SK-N-SH treated with all-trans-retinoic acid at 6 μM for 48 hours (cell line): ENCODE data around the gene SLC6A3.

Experiments
- ATAC-seq: fragments of 200-7000 bp; cut with Tn5 transposase; 3 replicates; pipeline ENCODE4 v1.9.1; 2020; ENCODE audit warnings: mild to moderate bottlenecking, moderate library complexity
- ARNTL ChIP-seq: fragments of 450-650 bp; formaldehyde crosslinking; IDR thresholded peaks from 2 replicates; pipeline ENCODE4 v1.5.0; 2020; ENCODE audit warnings: low read depth, mild to moderate bottlenecking, moderate library complexity, borderline replicate concordance
- CSDC2 ChIP-seq: fragments of 250-450 bp; sonication (Bioruptor Pico); IDR thresholded peaks from 2 replicates; pipeline ENCODE4 v1.5.0; 2020; ENCODE audit warnings: mild to moderate bottlenecking, moderate library complexity
- ESRRG ChIP-seq: fragments of 250-450 bp; sonication (Bioruptor Pico); IDR thresholded peaks from 2 replicates; pipeline ENCODE4 v1.6.1; 2021; ENCODE audit warnings: mild to moderate bottlenecking
- GLIS3 ChIP-seq: fragments of 250-450 bp; sonication (Bioruptor Pico); IDR thresholded peaks from 2 replicates; pipeline ENCODE4 v1.5.0; 2020; ENCODE audit warnings: mild to moderate bottlenecking, moderate library complexity
- ISL1 ChIP-seq: fragments of 250-450 bp; sonication (Bioruptor Pico); IDR thresholded peaks from 2 replicates; pipeline ENCODE4 v2.1.2; 2022; ENCODE audit warnings: mild to moderate bottlenecking, moderate library complexity
- OSR1 ChIP-seq: fragments of 250-450 bp; sonication (Bioruptor Pico); IDR thresholded peaks from 2 replicates; pipeline ENCODE4 v1.8.0; 2022; ENCODE audit warnings: moderate library complexity, mild to moderate bottlenecking, inconsistent platforms
- PPARA ChIP-seq: fragments of 250-450 bp; sonication (Bioruptor Pico); IDR thresholded peaks from 2 replicates; pipeline ENCODE4 v1.5.0; 2020; ENCODE audit warnings: mild to moderate bottlenecking, borderline replicate concordance
- RARB ChIP-seq: fragments of 250-450 bp; sonication (Bioruptor Pico); IDR thresholded peaks from 2 replicates; pipeline ENCODE4 v1.8.0; 2021; ENCODE audit warnings: mild to moderate bottlenecking, moderate library complexity
- SNAI2 ChIP-seq: fragments of 250-450 bp; sonication (Bioruptor Pico); IDR thresholded peaks from 2 replicates; pipeline ENCODE4 v1.5.0; 2020; ENCODE audit warnings: mild to moderate bottlenecking, moderate library complexity
- TOX ChIP-seq: fragments of 250-450 bp; sonication (Bioruptor Pico); IDR thresholded peaks from 2 replicates; pipeline ENCODE4 v1.8.0; 2021; ENCODE audit warnings: mild to moderate bottlenecking, moderate library complexity, borderline replicate concordance
- ZC3H10 ChIP-seq: fragments of 250-450 bp; sonication (Bioruptor Pico); IDR thresholded peaks from 2 replicates; pipeline ENCODE4 v1.5.1; 2021; ENCODE audit warnings: mild to moderate bottlenecking, moderate library complexity
- ZFP3 ChIP-seq: fragments of 250-450 bp; sonication (Bioruptor Pico); IDR thresholded peaks from 2 replicates; pipeline ENCODE4 v1.5.0; 2020; ENCODE audit warnings: mild to moderate bottlenecking, moderate library complexity
- ZFP30 ChIP-seq: fragments of 450-650 bp; formaldehyde crosslinking; IDR thresholded peaks from 2 replicates; pipeline ENCODE4 v1.5.0; 2022; ENCODE audit warnings: mild to moderate bottlenecking, moderate library complexity
- ZNF565 ChIP-seq: fragments of 450-650 bp; formaldehyde crosslinking; conservative IDR thresholded peaks from 2 replicates; pipeline ENCODE4 v1.5.0; 2020; ENCODE audit warnings: low read depth, mild to moderate bottlenecking, moderate library complexity
- ZNF70 ChIP-seq: fragments of 450-650 bp; formaldehyde crosslinking; IDR thresholded peaks from 2 replicates; pipeline ENCODE4 v1.5.0; 2020; ENCODE audit warnings: mild to moderate bottlenecking, moderate library complexity
- TF ChIP-seq, protein P1 (sequence below): fragments of 250-450 bp; sonication (Bioruptor Pico); IDR thresholded peaks from 2 replicates; pipeline ENCODE4 v1.5.0; 2020; ENCODE audit warnings: mild to moderate bottlenecking, moderate library complexity
- TF ChIP-seq, protein P2 (sequence below): fragments of 250-450 bp; sonication (Bioruptor Pico); IDR thresholded peaks from 2 replicates; pipeline ENCODE4 v1.8.0; 2021; ENCODE audit warnings: low read depth, mild to moderate bottlenecking, moderate library complexity, borderline replicate concordance
- TF ChIP-seq, protein P3 (sequence below): fragments of 250-450 bp; sonication (Bioruptor Pico); IDR thresholded peaks from 2 replicates; pipeline ENCODE4 v1.5.1; 2021; ENCODE audit warnings: mild to moderate bottlenecking, moderate library complexity
- TF ChIP-seq, protein P4 (sequence below): fragments of 250-450 bp; sonication (Bioruptor Pico); IDR thresholded peaks from 2 replicates; pipeline ENCODE4 v1.5.1; 2020; ENCODE audit warnings: low read depth, mild to moderate bottlenecking, moderate library complexity
- TF ChIP-seq, protein P5 (sequence below): fragments of 250-450 bp; sonication (Bioruptor Pico); IDR thresholded peaks from 2 replicates; pipeline ENCODE4 v1.8.0; 2020; ENCODE audit warnings: mild to moderate bottlenecking, moderate library complexity, borderline replicate concordance

SLC6A3 gene

DNA sequence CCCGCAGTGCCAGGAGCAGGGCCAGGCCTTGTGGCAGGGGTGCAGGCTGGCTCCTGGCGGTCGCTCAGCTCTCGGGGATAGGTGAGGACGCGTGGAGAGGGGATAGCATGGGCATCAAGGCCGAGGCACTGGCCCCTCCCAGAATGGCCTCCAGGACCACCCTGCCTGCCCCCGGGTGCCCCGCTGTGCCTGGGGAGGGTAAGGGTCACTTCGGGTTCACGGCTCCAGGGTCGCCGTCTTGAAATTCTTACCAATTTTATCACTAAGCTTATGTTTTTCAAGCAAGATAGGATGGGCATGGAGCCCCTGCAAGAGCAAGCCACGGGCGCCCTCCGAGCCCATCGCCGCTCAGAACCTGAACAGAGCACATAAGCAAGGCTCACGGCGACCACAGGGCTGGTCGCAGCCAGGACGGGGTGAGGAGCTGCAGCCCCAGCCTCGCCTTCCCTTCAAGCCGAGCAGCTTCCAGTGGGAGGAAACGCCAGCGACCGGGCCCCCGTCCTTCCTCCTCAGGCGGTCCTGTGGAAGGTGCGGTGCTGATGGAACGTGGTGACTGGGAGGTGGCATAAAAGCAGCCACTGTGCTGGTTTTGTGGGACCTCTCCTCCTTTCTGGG, 86.1 kb downstream of the SLC6A3 start (continued):
- TF ChIP-seq, protein P1, sequence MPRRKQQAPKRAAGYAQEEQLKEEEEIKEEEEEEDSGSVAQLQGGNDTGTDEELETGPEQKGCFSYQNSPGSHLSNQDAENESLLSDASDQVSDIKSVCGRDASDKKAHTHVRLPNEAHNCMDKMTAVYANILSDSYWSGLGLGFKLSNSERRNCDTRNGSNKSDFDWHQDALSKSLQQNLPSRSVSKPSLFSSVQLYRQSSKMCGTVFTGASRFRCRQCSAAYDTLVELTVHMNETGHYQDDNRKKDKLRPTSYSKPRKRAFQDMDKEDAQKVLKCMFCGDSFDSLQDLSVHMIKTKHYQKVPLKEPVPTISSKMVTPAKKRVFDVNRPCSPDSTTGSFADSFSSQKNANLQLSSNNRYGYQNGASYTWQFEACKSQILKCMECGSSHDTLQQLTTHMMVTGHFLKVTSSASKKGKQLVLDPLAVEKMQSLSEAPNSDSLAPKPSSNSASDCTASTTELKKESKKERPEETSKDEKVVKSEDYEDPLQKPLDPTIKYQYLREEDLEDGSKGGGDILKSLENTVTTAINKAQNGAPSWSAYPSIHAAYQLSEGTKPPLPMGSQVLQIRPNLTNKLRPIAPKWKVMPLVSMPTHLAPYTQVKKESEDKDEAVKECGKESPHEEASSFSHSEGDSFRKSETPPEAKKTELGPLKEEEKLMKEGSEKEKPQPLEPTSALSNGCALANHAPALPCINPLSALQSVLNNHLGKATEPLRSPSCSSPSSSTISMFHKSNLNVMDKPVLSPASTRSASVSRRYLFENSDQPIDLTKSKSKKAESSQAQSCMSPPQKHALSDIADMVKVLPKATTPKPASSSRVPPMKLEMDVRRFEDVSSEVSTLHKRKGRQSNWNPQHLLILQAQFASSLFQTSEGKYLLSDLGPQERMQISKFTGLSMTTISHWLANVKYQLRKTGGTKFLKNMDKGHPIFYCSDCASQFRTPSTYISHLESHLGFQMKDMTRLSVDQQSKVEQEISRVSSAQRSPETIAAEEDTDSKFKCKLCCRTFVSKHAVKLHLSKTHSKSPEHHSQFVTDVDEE (CRISPR knock-in tag) = no peak
- TF ChIP-seq ZFP3 (CRISPR knock-in tag) (no peak), ZC3H10 (CRISPR knock-in tag) (no peak)
- TF ChIP-seq, protein P2, sequence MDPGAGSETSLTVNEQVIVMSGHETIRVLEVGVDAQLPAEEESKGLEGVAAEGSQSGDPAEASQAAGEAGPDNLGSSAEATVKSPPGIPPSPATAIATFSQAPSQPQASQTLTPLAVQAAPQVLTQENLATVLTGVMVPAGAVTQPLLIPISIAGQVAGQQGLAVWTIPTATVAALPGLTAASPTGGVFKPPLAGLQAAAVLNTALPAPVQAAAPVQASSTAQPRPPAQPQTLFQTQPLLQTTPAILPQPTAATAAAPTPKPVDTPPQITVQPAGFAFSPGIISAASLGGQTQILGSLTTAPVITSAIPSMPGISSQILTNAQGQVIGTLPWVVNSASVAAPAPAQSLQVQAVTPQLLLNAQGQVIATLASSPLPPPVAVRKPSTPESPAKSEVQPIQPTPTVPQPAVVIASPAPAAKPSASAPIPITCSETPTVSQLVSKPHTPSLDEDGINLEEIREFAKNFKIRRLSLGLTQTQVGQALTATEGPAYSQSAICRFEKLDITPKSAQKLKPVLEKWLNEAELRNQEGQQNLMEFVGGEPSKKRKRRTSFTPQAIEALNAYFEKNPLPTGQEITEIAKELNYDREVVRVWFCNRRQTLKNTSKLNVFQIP (CRISPR knock-in tag) = no peak

DNA sequence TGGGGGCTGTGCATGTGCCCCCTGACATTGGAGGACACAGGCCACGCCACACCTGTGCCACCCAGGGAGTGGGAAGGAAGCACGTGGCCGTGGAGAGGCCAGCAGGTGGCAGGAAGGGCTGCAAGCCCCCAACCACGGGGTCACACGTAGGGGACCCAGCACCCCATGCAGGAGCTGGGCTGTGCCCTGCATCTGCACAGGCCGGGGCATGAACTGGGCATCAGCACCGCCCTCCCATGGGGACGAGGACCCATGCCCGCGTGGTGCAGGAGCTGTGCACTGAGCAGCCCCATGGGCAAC, 86.6 kb downstream of the SLC6A3 start:
- ATAC-seq = no peak
- TF ChIP-seq ARNTL (CRISPR knock-in tag) = no peak
- TF ChIP-seq PPARA (CRISPR knock-in tag) = no peak
- TF ChIP-seq ESRRG (CRISPR knock-in tag) = no peak
- TF ChIP-seq, protein P3, sequence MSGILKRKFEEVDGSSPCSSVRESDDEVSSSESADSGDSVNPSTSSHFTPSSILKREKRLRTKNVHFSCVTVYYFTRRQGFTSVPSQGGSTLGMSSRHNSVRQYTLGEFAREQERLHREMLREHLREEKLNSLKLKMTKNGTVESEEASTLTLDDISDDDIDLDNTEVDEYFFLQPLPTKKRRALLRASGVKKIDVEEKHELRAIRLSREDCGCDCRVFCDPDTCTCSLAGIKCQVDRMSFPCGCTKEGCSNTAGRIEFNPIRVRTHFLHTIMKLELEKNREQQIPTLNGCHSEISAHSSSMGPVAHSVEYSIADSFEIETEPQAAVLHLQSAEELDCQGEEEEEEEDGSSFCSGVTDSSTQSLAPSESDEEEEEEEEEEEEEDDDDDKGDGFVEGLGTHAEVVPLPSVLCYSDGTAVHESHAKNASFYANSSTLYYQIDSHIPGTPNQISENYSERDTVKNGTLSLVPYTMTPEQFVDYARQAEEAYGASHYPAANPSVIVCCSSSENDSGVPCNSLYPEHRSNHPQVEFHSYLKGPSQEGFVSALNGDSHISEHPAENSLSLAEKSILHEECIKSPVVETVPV (CRISPR knock-in tag) = no peak
- TF ChIP-seq, all 23 proteins: peak for 0

DNA sequence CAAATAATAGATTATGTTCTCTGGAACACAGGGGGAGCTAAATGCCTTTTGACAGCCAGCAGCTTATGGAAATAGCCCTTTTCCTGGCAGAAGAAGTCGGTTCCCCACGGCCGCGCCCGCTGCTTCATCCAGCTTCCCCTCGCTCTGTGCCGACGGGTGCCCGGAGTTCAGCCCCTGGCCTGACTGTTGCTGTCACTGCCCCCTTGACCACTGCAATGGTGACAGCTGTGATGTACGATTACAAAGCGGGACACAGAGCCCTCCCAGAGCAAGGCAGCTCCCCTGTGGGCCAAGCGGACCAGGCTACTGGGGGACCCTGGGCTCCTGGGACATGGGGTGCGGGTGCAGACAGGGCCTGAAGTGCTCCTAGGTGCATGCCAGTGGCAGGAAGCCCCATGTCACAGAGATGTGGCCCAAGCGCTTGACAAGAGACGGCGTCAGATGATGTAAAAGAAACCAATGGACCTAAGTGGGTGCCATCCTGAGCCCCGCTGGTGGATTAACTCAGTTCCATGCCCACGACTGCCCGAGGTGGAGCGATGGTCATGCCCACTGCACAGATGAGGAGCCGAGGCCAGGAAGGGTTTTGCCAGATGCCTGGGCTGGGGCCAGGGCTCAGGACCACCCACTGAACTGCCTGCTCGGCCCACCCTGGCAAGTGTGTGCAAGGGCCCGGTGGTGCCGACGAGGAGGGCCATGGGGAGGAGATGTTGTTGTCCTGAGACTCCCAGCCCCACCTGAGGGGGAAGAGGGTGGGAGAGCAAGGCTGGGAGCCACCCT, 87.1 kb downstream of the SLC6A3 start:
- ATAC-seq = no peak
- TF ChIP-seq ZNF70 (CRISPR knock-in tag) = no peak
- no peak for TF ChIP-seq PPARA (CRISPR knock-in tag)
- TF ChIP-seq, protein P2 (CRISPR knock-in tag) = no peak
- TF ChIP-seq ZFP30 (CRISPR knock-in tag) = no peak
- TF ChIP-seq, protein P4, sequence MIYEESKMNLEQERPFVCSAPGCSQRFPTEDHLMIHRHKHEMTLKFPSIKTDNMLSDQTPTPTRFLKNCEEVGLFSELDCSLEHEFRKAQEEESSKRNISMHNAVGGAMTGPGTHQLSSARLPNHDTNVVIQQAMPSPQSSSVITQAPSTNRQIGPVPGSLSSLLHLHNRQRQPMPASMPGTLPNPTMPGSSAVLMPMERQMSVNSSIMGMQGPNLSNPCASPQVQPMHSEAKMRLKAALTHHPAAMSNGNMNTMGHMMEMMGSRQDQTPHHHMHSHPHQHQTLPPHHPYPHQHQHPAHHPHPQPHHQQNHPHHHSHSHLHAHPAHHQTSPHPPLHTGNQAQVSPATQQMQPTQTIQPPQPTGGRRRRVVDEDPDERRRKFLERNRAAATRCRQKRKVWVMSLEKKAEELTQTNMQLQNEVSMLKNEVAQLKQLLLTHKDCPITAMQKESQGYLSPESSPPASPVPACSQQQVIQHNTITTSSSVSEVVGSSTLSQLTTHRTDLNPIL = no peak
- TF ChIP-seq GLIS3 (CRISPR knock-in tag) = no peak
- TF ChIP-seq, protein P1 (CRISPR knock-in tag) = no peak
- TF ChIP-seq RARB (CRISPR knock-in tag) = no peak
- no peak for TF ChIP-seq ZC3H10 (CRISPR knock-in tag)
- no peak for TF ChIP-seq TOX (CRISPR knock-in tag)
- TF ChIP-seq, protein P5, sequence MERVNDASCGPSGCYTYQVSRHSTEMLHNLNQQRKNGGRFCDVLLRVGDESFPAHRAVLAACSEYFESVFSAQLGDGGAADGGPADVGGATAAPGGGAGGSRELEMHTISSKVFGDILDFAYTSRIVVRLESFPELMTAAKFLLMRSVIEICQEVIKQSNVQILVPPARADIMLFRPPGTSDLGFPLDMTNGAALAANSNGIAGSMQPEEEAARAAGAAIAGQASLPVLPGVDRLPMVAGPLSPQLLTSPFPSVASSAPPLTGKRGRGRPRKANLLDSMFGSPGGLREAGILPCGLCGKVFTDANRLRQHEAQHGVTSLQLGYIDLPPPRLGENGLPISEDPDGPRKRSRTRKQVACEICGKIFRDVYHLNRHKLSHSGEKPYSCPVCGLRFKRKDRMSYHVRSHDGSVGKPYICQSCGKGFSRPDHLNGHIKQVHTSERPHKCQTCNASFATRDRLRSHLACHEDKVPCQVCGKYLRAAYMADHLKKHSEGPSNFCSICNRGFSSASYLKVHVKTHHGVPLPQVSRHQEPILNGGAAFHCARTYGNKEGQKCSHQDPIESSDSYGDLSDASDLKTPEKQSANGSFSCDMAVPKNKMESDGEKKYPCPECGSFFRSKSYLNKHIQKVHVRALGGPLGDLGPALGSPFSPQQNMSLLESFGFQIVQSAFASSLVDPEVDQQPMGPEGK (CRISPR knock-in tag) = no peak
- TF ChIP-seq ZNF565 (CRISPR knock-in tag) = no peak
- no peak for TF ChIP-seq ISL1 (CRISPR knock-in tag)
- TF ChIP-seq SNAI2 = no peak
- TF ChIP-seq, protein P3 (CRISPR knock-in tag) = no peak
- TF ChIP-seq CSDC2 (CRISPR knock-in tag) = no peak
- TF ChIP-seq ARNTL (CRISPR knock-in tag) = no peak
- no peak for TF ChIP-seq ZFP3 (CRISPR knock-in tag)
- TF ChIP-seq OSR1 (CRISPR knock-in tag) = no peak
